GM04503 (cell line): Measurements from ENCODE around the gene TMEM174.
A peak's percentile ranks its signal among the peaks of the same experiment; 100 is the strongest.

Experiments used
- DNase-seq: peaks from one replicate; pipeline ENCODE4 v3.0.0-alpha.2; 2012; ENCODE audit warnings: low read depth

The TMEM174 gene

DNA sequence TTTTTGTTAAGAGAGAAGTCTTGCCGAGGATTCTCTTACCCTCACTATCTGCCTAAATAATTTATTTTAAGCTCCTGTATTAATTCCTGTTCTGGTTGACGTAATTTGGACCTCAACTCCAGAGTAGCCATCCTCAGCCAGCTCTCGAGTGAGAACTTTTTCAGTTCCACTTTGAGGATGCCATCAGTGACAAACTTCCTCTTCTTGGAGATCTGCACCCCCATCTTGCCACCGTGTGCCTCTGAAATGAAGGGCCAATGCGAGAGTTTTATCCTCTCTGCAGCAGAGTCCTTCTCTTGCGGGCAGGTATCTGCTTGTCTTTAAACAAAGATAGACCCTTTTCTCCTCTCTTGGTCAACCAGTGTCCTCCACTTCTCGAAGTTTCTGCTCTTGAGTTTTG lies 19.5 kb upstream of the TMEM174 start:
- no peak for DNase-seq

- no peak for DNase-seq
These were observed 18.6 kb upstream of the TMEM174 start for GRCh38 chr5:73154208-73155006.

GRCh38 chr5:73155271-73156222 lies 17.4 kb upstream of the TMEM174 start:
- DNase-seq = no peak

- DNase-seq = no peak
These were observed 15.3 kb upstream of the TMEM174 start for GRCh38 chr5:73157414-73158303.

DNA sequence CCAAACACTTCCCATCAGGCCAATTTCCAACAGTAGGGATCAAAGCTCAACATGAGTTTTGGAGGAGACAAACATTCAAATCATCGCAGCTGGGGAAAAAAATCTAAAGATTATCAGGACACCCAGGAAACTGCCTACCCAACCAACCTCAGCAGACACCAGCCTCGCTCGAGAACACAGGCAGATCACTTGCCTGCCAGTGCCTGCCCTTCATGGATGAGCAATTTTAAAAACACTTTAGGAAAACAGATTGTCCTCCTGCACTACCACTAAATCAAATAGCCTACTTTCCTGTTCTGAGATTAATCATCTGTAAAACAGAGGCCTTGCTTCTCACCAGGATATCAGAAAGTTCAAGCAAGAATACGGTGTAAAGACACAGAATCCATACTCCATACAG lies 14.7 kb upstream of the TMEM174 start:
- DNase-seq = no peak

GRCh38 chr5:73160239-73160671 lies 12.7 kb upstream of the TMEM174 start:
- DNase-seq = no peak

- DNase-seq = no peak
These were observed 2.5 kb upstream of the TMEM174 start for GRCh38 chr5:73170522-73170921.

- no peak for DNase-seq
These were observed 1.5 kb upstream of the TMEM174 start for GRCh38 chr5:73171495-73171894.

DNA sequence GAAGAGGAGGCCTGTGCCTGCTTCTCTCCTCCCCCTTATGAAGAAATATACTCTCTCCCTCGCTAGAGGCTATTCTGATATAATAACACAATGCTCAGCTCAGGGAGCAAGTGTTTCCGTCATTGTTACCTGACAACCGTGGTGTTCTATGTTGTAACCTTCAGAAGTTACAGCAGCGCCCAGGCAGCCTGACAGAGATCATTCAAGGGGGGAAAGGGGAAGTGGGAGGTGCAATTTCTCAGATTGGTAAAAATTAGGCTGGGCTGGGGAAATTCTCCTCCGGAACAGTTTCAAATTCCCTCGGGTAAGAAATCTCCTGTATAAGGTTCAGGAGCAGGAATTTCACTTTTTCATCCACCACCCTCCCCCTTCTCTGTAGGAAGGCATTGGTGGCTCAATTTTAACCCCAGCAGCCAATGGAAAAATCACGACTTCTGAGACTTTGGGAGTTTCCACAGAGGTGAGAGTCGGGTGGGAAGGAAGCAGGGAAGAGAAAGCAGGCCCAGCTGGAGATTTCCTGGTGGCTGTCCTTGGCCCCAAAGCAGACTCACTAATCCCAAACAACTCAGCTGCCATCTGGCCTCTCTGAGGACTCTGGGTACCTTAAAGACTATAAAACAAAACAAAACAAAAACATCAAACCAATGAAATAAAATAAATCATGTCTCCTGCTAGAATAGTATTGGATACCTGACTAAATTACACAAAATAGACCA lies 1.3 kb downstream of the TMEM174 start:
- no peak for DNase-seq

DNA sequence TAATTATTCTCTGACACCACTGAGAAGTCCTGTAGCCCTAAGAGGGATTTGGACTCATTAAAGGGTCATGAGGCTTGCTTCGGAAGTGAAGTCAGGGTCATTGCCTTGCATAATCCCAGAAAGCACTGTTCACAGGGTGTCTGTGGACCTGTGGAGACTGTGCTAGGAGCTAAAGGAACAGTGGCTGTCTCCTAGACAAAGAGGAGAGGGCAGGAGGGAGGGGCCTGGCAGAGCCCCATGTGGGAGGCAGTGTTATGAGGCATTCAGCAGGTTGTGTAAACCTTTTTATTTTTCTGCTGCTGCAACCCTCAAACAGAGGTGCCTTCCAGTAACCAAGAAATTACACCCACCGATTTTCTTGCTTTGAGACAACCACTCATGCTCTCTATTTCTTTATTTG lies 3.3 kb downstream of the TMEM174 start:
- DNase-seq = no peak

DNA sequence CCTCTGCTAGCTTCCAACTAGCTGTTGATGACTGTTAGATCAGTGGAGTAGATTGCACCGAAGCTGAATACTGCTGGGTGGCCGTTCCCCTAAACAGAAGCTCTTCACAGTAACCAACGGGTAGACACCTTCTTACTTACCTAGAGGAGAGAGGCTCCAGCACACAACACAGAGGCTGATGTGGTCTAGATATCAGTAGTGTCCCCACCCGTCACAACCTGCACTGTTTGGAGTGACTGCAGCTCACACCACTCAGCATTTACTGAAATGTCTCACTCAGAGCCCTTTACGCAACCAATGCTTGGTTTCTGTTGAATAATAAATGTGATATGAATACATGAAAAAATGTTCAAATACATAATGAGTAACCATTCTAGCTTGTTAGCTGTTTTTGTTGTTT lies 5.3 kb downstream of the TMEM174 start:
- DNase-seq = no peak

GRCh38 chr5:73179730-73180129 lies 6.7 kb downstream of the TMEM174 start:
- DNase-seq = no peak

DNA sequence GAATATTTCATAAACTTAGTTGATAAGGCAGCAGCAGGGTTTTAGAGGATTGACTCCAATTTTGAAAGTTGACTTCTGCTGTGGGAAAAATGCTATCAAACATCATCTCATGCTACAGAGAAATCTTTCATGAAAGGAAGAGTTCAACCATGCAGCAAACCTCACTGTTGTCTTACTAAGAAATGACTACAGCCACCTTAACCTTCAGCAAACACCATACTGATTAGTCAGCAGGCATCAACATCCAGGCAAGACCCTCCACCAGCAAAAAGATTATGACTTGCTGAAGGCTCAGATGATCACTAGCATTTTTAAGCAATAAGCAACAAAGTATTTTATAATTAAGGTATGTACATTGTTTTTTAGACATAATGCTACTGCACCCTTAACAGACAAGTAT lies 7.6 kb downstream of the TMEM174 start:
- DNase-seq = no peak

DNA sequence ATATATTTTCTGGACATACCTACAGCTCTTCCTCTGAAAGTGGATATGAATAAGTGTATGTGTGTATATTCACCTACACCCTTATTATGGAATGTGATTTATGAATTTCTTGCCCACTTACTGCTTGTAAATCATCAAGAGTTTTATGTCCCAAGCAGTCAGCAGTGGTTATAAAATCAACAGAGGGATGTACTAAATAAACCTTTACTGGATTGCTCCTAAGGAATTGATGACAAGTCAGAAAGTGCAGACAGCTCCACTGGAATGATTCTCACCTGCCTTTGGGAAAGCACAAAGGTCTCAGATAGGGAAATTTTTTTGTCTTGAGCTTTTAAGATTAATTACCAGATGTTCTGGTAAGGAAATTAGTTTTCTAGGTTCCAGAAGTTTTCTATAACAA lies 9.3 kb downstream of the TMEM174 start:
- DNase-seq = no peak

- no peak for DNase-seq
These were observed 10.0 kb downstream of the TMEM174 start for GRCh38 chr5:73183000-73183399.

DNA sequence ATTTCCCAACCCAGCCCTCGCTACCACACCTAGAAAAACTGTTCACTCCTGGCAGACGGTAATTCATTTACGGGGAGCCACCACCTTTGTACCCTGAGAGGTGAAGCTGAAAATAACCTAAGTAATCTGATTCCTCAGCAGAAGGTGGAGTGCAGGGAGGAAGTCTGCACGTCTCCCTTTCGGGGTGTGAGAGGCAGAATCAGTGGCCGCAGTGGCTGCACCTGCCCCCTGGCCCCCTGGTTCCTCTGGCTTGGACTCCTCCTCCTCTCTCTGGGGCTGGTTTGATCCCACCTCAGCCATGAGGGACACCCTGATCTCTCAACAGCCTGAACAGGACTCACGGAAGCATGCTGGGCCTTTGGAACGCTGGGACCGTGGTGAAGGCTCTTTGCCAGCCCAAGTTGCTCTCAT lies 10.5 kb downstream of the TMEM174 start:
- DNase-seq = no peak

DNA sequence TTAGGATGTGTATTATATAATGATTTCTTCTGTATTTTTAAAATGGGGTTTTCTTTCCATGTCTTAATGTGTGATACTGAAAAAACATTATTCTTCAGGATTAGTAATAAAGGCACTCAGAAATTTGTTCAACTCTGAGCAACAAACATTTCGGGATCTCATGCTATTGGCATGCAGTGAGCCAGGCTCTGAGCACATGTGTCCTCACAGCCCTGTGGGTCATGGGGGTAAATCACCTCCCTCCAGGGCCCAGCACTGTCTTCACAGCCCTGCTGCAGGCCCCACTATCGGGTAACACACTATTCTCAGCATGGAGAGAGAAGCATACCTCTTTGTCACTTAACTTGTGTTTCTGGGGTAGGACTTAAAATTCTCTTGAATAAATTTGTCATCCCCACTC lies 14.0 kb downstream of the TMEM174 start:
- no peak for DNase-seq

- DNase-seq = peak; percentile 93
These were observed 16.0 kb downstream of the TMEM174 start for GRCh38 chr5:73188764-73189531.

DNA sequence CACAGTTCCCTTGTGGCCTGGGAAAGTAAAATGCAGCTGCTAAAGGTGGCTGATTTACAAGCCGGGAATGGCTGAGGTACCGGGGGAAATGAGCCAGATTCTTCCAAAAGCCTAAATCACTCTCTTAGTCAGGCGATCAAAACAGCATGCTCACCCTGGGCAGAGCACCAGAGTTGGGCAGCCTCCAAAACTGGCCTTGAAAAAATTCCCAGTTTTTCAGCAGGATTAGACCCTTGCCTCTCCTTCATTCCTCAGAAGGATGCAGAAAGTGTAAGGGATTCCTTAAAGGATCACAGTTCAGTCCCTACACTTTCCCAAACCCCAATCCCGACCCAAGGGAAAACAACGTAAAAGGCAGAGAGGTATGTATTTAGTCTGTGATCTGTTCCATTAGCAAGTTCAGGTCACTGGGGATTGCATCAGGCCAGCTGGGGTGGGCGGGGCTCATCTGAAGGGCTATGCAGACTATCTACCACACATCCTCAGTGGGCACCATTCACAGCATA lies 16.9 kb downstream of the TMEM174 start:
- peak; percentile 79 for DNase-seq

DNA sequence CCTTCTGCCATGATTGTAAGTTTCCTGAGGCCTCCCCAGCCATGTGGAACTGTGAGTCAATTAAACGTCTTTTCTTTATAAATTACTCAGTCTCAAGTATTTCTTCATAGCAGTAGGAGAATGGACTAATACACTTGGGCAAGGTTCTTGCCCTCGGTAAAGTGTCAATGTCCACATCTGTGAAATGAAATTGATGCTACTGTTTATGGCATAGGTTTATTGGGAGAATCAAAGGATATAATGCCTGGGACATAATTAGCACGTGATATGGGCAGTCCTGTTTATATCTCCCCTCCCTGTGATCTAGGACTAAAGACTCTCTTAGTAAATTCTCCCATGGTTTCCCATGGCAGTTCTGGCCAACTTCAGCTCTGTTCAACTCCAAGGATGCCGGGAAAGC lies 19.4 kb downstream of the TMEM174 start:
- no peak for DNase-seq
